CD14-positive monocyte (primary cell): ENCODE data around the gene CDK11B. TPM values are rescaled to one million over a fixed set of nuclear protein-coding genes. Genes with fewer than 3 reads are reported as not detected.

Experiments used
- DNase-seq, 3 donors: peaks; one replicate each; pipeline ENCODE4 v3.0.0-alpha.2; 2011 to 2022
- H2AFZ ChIP-seq: 2 replicates; pipeline ENCODE4 v1.6.0; 2012; ENCODE audit warnings: mild to moderate bottlenecking, low read depth, low read length, inconsistent platforms; ENCODE audit not compliant: insufficient read depth, poor library complexity, severe bottlenecking
- H3K27ac ChIP-seq, 2 donors: 1 replicate in 1 of 2; 2 replicates in 1 of 2; pipeline ENCODE4 v1.5.1; 2012 to 2013; ENCODE audit warnings: low read length in 2 of 2, control low read depth in 1 of 2, inconsistent platforms in 1 of 2, low read depth in 1 of 2, mild to moderate bottlenecking in 1 of 2
- H3K27me3 ChIP-seq, 2 donors: one replicate each; pipeline versions ENCODE4 v1.6.0 to v1.6.1; 2011 to 2013; ENCODE audit warnings: low read length in 2 of 2; ENCODE audit not compliant: control insufficient read depth in 2 of 2, insufficient read depth in 2 of 2
- H3K36me3 ChIP-seq, 2 donors: replicated peaks in 1 of 2; 1 replicate in 1 of 2; 2 replicates in 1 of 2; pipeline versions ENCODE4 v1.5.1 to v1.6.1; 2012 to 2013; ENCODE audit warnings: low read length in 2 of 2, control low read depth in 1 of 2, inconsistent platforms in 1 of 2, mild to moderate bottlenecking in 1 of 2; ENCODE audit not compliant: insufficient read depth in 2 of 2, control insufficient read depth in 1 of 2
- H3K4me1 ChIP-seq, 2 donors: 1 replicate in 1 of 2; 2 replicates in 1 of 2; pipeline versions ENCODE4 v1.5.1 to v1.6.1; 2012 to 2013; ENCODE audit warnings: low read length in 2 of 2, control low read depth in 1 of 2, inconsistent platforms in 1 of 2, mild to moderate bottlenecking in 1 of 2, moderate library complexity in 1 of 2; ENCODE audit not compliant: insufficient read depth in 2 of 2, control insufficient read depth in 1 of 2
- H3K4me2 ChIP-seq: replicated peaks from 2 replicates; pipeline ENCODE3; 2012; ENCODE audit warnings: low read length, moderate library complexity, mild to moderate bottlenecking; ENCODE audit not compliant: poor library complexity, severe bottlenecking; ENCODE audit errors: extremely low read depth
- H3K4me3 ChIP-seq, 3 experiments: fragments of 200-600 bp in 1 of 3; sonication (generic) in 1 of 3; replicated peaks in 1 of 3; 1 replicate in 2 of 3; 2 replicates in 1 of 3; pipeline ENCODE4 v1.5.1; 2011 to 2013; ENCODE audit warnings: low read length in 3 of 3, mild to moderate bottlenecking in 3 of 3, control low read depth in 2 of 3, low read depth in 2 of 3, inconsistent platforms in 1 of 3, moderate library complexity in 1 of 3
- H3K79me2 ChIP-seq: 2 replicates; pipeline ENCODE4 v1.6.0; 2012; ENCODE audit warnings: mild to moderate bottlenecking, control low read depth, inconsistent platforms, low read length, moderate library complexity; ENCODE audit not compliant: insufficient read depth
- H3K9ac ChIP-seq: 2 replicates; pipeline ENCODE4 v1.6.0; 2017; ENCODE audit warnings: low read length, mild to moderate bottlenecking; ENCODE audit not compliant: insufficient read depth, poor library complexity, severe bottlenecking
- H3K9me3 ChIP-seq, 2 donors: replicated peaks in 1 of 2; 1 replicate in 1 of 2; 2 replicates in 1 of 2; pipeline versions ENCODE4 v1.5.1 to v1.6.1; 2012 to 2013; ENCODE audit warnings: low read length in 2 of 2, control low read depth in 1 of 2; ENCODE audit not compliant: control insufficient read depth in 1 of 2, insufficient read depth in 1 of 2
- H4K20me1 ChIP-seq: 2 replicates; pipeline ENCODE4 v1.6.0; 2012; ENCODE audit warnings: mild to moderate bottlenecking, low read length, control low read depth, moderate library complexity; ENCODE audit not compliant: insufficient read depth
- H3K27ac Mint-ChIP-seq, 7 donors: one replicate each; pipeline ENCODE4 v1.8.0; 2020; ENCODE audit warnings: mild to moderate bottlenecking in 7 of 7, mixed read lengths in 7 of 7, moderate library complexity in 6 of 7, inconsistent platforms in 2 of 7
- H3K27me3 Mint-ChIP-seq, 3 donors: one replicate each; pipeline ENCODE4 v1.8.0; 2021 to 2022; ENCODE audit warnings: low read depth in 3 of 3, mild to moderate bottlenecking in 3 of 3, mixed read lengths in 3 of 3, moderate library complexity in 3 of 3, inconsistent platforms in 1 of 3
- H3K36me3 Mint-ChIP-seq, 2 donors: one replicate each; pipeline ENCODE4 v1.8.0; 2020; ENCODE audit warnings: mixed read lengths in 2 of 2, inconsistent platforms in 1 of 2, mild to moderate bottlenecking in 1 of 2
- H3K4me1 Mint-ChIP-seq: one replicate; pipeline ENCODE4 v1.8.0; 2020; ENCODE audit warnings: mild to moderate bottlenecking, mixed read lengths
- H3K4me3 Mint-ChIP-seq, 2 donors: one replicate each; pipeline ENCODE4 v1.8.0; 2020; ENCODE audit warnings: mild to moderate bottlenecking in 2 of 2, mixed read lengths in 2 of 2, moderate library complexity in 1 of 2
- H3K9me3 Mint-ChIP-seq, 7 donors: one replicate each; pipeline ENCODE4 v1.8.0; 2020 to 2022; ENCODE audit warnings: mixed read lengths in 7 of 7, mild to moderate bottlenecking in 6 of 7, moderate library complexity in 6 of 7, inconsistent platforms in 2 of 7
- CTCF ChIP-seq: fragments of 200-600 bp; IDR thresholded peaks from one replicate; pipeline ENCODE4 v1.8.0; 2022; ENCODE audit warnings: antibody characterized with exemption, mild to moderate bottlenecking
- WGBS: methylation state at CpG from one replicate; pipeline ENCODE4 v1.1.5; 2013; ENCODE audit warnings: missing lambda C conversion rate; ENCODE audit not compliant: insufficient coverage; 5-methylcytosine and 5-hydroxymethylcytosine counted together
- intact Hi-C, 2 donors: fragments of 100-400 bp; cut with micrococcal nuclease; formaldehyde crosslinking; loops; one replicate each; pipeline versions ENCODE4 v1.15.0 to v1.15.1; 2023
- polyA plus RNA-seq, 3 donors: library from polyadenylated mRNA; depleted of rRNA in 1 of 3; unstranded in 2 of 3; stranded (reverse) in 1 of 3; fragments of 300-500 nt in 2 of 3; fragments of >200 nt in 1 of 3; fragmentation: Illumina TruSeq in 2 of 3; gene quantifications; 1 replicate in 2 of 3; 2 replicates in 1 of 3; pipeline ENCODE4 v1.2.3, GENCODE V29; 2012 to 2021

The CDK11B gene
- polyA plus RNA-seq, 3 donors: 2.5 to 12.7 (median 6.6) TPM

GRCh38 chr1:1622788-1623094, 36.1 kb downstream of the CDK11B start:
- H3K9me3 ChIP-seq: no peaks in the 10 kb centered on the region
- DNase-seq: no peak
- H3K27me3 Mint-ChIP-seq: peaks cover 0 to 3% (median 2%) of the 10 kb centered on the region in 3 donors
- peaks cover 3 to 12% of the 10 kb centered on the region in 2 donors for H3K36me3 Mint-ChIP-seq
- no peak overlapping the region for H3K9ac ChIP-seq
- no peaks in the 10 kb centered on the region for H3K4me1 ChIP-seq
- H2AFZ ChIP-seq: no peak overlapping the region
- peaks cover 0 to 2% (median 0%) of the 10 kb centered on the region in 7 donors for H3K9me3 Mint-ChIP-seq
- H4K20me1 ChIP-seq: no peaks in the 10 kb centered on the region
- peak overlapping the region in 1 of 7 donors; percentile 72 for H3K27ac Mint-ChIP-seq
- 98% methylated on average over 17 of the region's 17 CpGs for WGBS
- H3K27ac ChIP-seq: no peak overlapping the region
- no peaks in the 10 kb centered on the region for H3K27me3 ChIP-seq
- no peak for TF ChIP-seq CTCF
- intact Hi-C loops: no loop called here
- H3K4me3 Mint-ChIP-seq: no peak overlapping the region
- no peak overlapping the region for H3K4me2 ChIP-seq
- peaks cover 0 to 5% of the 10 kb centered on the region in 2 donors for H3K36me3 ChIP-seq
- no peaks in the 10 kb centered on the region for H3K4me1 Mint-ChIP-seq
- H3K79me2 ChIP-seq: no peaks in the 10 kb centered on the region
- no peak overlapping the region for H3K4me3 ChIP-seq

- WGBS: 95% methylated on average over 17 of the region's 21 CpGs
- Histone ChIP-seq H3K27ac (no peak overlapping the region), H3K4me3 (no peak overlapping the region), H3K9ac (no peak overlapping the region), H3K9me3 (no peaks in the 10 kb centered on the region), H3K27me3 (no peaks in the 10 kb centered on the region), H2AFZ (no peak overlapping the region), H3K79me2 (peaks cover 2% of the 10 kb centered on the region), H3K36me3 (peaks cover 0 to 5% of the 10 kb centered on the region in 2 donors), H3K4me2 (no peak overlapping the region), H3K4me1 (peaks cover 0 to under 1% of the 10 kb centered on the region in 2 donors), H4K20me1 (peaks cover 2% of the 10 kb centered on the region)
- H3K36me3 Mint-ChIP-seq: peaks cover 7 to 16% of the 10 kb centered on the region in 2 donors
- H3K27ac Mint-ChIP-seq: peak overlapping the region in 2 of 7 donors; percentile 27 to 69
- intact Hi-C loops: no loop called here
- H3K27me3 Mint-ChIP-seq: peaks cover 0 to 3% (median 2%) of the 10 kb centered on the region in 3 donors
- peaks cover 0 to 2% (median 0%) of the 10 kb centered on the region in 7 donors for H3K9me3 Mint-ChIP-seq
- DNase-seq: no peak
- H3K4me3 Mint-ChIP-seq: no peak overlapping the region
- TF ChIP-seq CTCF: no peak
- peaks cover 3% of the 10 kb centered on the region for H3K4me1 Mint-ChIP-seq
These were observed 36.6 kb downstream of the CDK11B start for GRCh38 chr1:1622010-1622787.
